Uterus (tissue), 4 donors: ENCODE results near the gene SERPINA5. TPM values are rescaled to one million over a fixed set of nuclear protein-coding genes. Genes with fewer than 3 reads are reported as not detected.

Source experiments
- DNase-seq, 2 donors: peaks; one replicate each; pipeline ENCODE4 v3.0.0-alpha.2; 2019 to 2020
- H3K27ac ChIP-seq, 2 donors: fragments of 200-600 bp; sonication (generic); 1 replicate in 1 of 2; 2 replicates in 1 of 2; pipeline ENCODE4 v1.5.1; 2016 to 2018
- H3K27me3 ChIP-seq, 2 donors: fragments of 200-600 bp; sonication (generic); one replicate each; pipeline ENCODE4 v1.5.1; 2018 to 2019; ENCODE audit warnings: control low read depth in 1 of 2
- H3K36me3 ChIP-seq, 2 donors: fragments of 200-600 bp; sonication (generic); one replicate each; pipeline ENCODE4 v1.5.1; 2019; ENCODE audit warnings: control low read depth in 1 of 2
- H3K4me1 ChIP-seq, 2 donors: fragments of 200-600 bp; sonication (generic); one replicate each; pipeline ENCODE4 v1.5.1; 2018 to 2019; ENCODE audit warnings: control low read depth in 1 of 2
- H3K4me3 ChIP-seq, 2 donors: fragments of 200-600 bp; sonication (generic); 1 replicate in 1 of 2; 2 replicates in 1 of 2; pipeline ENCODE4 v1.5.1; 2018 to 2019; ENCODE audit warnings: mild to moderate bottlenecking in 1 of 2
- H3K9me3 ChIP-seq, 2 donors: fragments of 200-600 bp; sonication (generic); one replicate each; pipeline ENCODE4 v1.5.1; 2019; ENCODE audit warnings: control low read depth in 1 of 2
- POLR2A ChIP-seq, 2 donors: fragments of 450-650 bp; IDR thresholded peaks; one replicate each; pipeline ENCODE4 v1.6.1; 2016; ENCODE audit warnings: antibody characterized with exemption in 2 of 2, mild to moderate bottlenecking in 1 of 2, moderate library complexity in 1 of 2
- intact Hi-C: fragments of 100-400 bp; cut with DNase I; formaldehyde crosslinking; loops from one replicate; pipeline ENCODE4 v1.15.1; 2023; ENCODE audit warnings: low total_unique reads
- total RNA-seq, 4 donors: library from RNA; depleted of rRNA in 3 of 4; stranded (reverse); fragments of >200 nt in 3 of 4; gene quantifications; one replicate each; pipeline versions ENCODE4 v1.1.0 to v1.2.4, GENCODE V29; 2014 to 2023
- TF ChIP-seq, protein P1 (sequence below), 4 experiments: fragments of 200-600 bp in 2 of 4; fragments of 450-650 bp in 2 of 4; sonication (generic) in 2 of 4; IDR thresholded peaks; one replicate each; pipeline ENCODE4 v1.5.1; 2016 to 2019; ENCODE audit warnings: antibody characterized with exemption in 4 of 4, mild to moderate bottlenecking in 2 of 4, moderate library complexity in 1 of 4
- donor health status: DM: yes; HTN: yes; CAD: no.

SERPINA5 gene
- total RNA-seq, 4 donors from 2014 or later = under 0.01 to 19.6 (median 3.2) TPM

DNA sequence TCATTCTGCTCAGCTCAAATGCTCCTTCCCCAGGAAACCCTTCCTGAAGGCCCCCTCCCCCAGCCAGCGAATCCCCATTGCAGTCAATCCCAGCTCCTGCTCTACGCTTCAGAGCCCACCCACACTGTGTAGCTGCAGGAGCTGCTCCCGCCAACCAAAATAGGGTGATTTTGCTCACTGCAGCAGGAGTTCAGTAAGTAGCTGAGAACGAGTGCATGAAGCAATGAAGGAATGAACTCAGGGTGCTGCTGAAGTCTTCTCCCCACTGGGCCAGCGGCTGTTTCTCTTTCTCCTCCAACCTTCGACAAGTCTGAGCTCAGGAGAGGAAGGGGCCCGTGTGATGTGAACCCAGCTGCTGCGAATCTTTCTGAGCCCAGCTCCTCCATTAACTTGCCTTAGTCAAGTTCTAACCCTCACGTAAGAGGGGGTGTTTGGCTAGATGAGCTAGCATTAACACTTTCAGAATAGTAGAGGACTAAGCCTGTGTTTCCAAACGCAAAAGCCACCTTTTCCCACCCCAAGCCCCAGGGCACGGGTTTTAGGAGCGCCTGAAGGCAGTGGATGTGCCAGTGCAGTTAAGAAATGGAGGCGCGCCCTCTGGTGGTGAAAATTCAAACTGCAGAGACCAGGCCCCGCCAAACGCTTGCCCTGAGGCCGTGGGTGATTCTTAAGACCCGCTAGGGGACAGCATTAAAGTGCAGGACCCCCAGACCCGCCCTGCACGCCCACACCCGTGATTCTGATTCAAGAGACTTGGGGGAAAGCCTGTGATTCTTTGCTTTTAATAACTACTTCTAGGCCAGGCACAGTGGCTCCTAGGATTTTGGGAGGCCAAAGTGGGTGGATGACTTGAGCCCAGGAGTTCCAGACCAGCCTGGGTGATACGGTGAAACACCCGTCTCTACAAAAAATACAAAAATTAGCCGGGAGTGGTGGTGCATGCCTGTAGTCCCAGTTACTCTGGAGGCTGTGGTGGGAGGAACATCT lies 31.9 kb upstream of the SERPINA5 start:
- no peaks in the 10 kb centered on the region for H3K9me3 ChIP-seq
- no peak for TF ChIP-seq POLR2A (IDR thresholded peaks at IDR 0.05)
- TF ChIP-seq, protein P1, sequence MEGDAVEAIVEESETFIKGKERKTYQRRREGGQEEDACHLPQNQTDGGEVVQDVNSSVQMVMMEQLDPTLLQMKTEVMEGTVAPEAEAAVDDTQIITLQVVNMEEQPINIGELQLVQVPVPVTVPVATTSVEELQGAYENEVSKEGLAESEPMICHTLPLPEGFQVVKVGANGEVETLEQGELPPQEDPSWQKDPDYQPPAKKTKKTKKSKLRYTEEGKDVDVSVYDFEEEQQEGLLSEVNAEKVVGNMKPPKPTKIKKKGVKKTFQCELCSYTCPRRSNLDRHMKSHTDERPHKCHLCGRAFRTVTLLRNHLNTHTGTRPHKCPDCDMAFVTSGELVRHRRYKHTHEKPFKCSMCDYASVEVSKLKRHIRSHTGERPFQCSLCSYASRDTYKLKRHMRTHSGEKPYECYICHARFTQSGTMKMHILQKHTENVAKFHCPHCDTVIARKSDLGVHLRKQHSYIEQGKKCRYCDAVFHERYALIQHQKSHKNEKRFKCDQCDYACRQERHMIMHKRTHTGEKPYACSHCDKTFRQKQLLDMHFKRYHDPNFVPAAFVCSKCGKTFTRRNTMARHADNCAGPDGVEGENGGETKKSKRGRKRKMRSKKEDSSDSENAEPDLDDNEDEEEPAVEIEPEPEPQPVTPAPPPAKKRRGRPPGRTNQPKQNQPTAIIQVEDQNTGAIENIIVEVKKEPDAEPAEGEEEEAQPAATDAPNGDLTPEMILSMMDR (IDR thresholded peaks at IDR 0.05) = peak; percentile 33 to 64 (median 51)
- no peaks in the 10 kb centered on the region for H3K27me3 ChIP-seq
- no peak overlapping the region for H3K4me3 ChIP-seq
- no peaks in the 10 kb centered on the region for H3K4me1 ChIP-seq
- no peak overlapping the region for H3K27ac ChIP-seq
- intact Hi-C loops = no loop called here
- H3K36me3 ChIP-seq = no peaks in the 10 kb centered on the region
- DNase-seq = peak in 1 of 2 donors; percentile 45

DNA sequence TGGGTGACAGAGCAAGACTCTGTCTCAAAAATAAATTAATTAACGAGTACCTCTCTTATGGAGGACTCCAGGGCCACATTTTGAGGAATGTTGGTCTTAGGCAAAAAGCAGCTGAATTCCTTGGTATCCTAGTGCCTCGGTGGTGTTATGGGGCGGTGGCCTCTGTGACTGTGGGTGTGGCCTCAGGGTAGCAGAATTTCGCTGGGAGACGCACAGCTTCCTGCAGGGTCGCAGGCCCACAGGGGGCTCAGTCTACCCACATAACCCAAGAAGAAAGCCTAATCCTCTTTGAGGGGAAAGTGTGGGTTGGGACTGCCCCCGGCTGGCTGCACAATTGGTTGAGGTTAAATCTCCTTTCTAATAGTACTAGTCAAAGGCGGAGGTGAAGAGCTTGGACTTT lies 31.2 kb upstream of the SERPINA5 start:
- intact Hi-C loops = no loop called here
- DNase-seq = no peak
- H3K36me3 ChIP-seq = no peaks in the 10 kb centered on the region

DNA sequence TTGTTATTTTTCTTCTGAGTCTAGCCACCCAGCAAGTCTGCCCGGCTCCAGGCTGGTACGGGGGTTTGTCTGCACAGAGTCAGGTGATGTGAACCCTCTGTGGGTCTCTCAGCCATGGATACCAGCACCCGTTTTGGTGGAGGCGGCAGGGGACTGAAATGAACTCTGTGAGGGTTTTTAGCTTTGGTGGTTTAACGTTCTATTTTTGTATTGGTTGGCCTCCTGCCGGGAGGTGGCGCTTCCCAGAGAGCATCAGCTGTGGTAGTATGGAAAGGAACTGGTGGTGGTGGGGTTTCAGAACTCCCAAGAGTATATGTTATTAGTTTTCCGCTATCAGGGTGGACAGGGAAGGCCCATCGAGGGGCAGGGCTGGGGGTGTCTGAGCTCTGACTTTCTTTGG lies 25.2 kb upstream of the SERPINA5 start:
- no peak overlapping the region for H3K27ac ChIP-seq
- no peaks in the 10 kb centered on the region for H3K27me3 ChIP-seq
- no peak overlapping the region for H3K4me3 ChIP-seq
- no peaks in the 10 kb centered on the region for H3K36me3 ChIP-seq
- H3K4me1 ChIP-seq = no peaks in the 10 kb centered on the region
- no peak for DNase-seq
- intact Hi-C loops = no loop called here
- TF ChIP-seq, protein P1 (IDR thresholded peaks at IDR 0.05) = no peak
- TF ChIP-seq POLR2A (IDR thresholded peaks at IDR 0.05) = no peak
- H3K9me3 ChIP-seq = no peaks in the 10 kb centered on the region

More for the DNA sequence above, 31.2 kb upstream of the SERPINA5 start:
- TF ChIP-seq, protein P1 (IDR thresholded peaks at IDR 0.05) = no peak
- no peak for TF ChIP-seq POLR2A (IDR thresholded peaks at IDR 0.05)
- Histone ChIP-seq H3K27ac (no peak overlapping the region), H3K9me3 (no peaks in the 10 kb centered on the region), H3K27me3 (no peaks in the 10 kb centered on the region), H3K4me1 (no peaks in the 10 kb centered on the region), H3K4me3 (no peak overlapping the region)

DNA sequence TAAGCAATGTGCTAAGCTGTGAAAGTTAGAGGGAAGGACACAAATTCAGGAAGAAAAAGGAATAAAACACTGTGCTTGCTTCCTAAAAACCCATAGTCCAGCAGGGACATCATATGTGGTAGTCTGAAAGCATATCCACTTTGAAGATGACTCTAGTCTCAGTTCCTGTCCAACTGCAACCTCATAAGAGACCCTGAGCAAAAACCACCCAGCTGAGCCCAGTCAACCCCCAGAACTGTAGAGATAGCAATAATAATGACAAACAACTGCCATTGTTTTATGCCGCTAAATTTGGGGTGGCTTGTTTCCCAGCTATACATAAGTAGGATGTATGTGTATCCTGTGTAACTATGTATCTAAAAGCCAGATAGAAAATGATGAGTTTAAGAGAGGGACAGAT lies 23.9 kb upstream of the SERPINA5 start:
- Histone ChIP-seq H3K36me3 (no peaks in the 10 kb centered on the region), H3K27ac (no peak overlapping the region), H3K27me3 (no peaks in the 10 kb centered on the region), H3K4me3 (no peak overlapping the region), H3K9me3 (no peaks in the 10 kb centered on the region), H3K4me1 (no peaks in the 10 kb centered on the region)
- intact Hi-C loops = no loop called here
- TF ChIP-seq POLR2A (IDR thresholded peaks at IDR 0.05) = no peak
- TF ChIP-seq, protein P1 (IDR thresholded peaks at IDR 0.05) = no peak
- DNase-seq = no peak

DNA sequence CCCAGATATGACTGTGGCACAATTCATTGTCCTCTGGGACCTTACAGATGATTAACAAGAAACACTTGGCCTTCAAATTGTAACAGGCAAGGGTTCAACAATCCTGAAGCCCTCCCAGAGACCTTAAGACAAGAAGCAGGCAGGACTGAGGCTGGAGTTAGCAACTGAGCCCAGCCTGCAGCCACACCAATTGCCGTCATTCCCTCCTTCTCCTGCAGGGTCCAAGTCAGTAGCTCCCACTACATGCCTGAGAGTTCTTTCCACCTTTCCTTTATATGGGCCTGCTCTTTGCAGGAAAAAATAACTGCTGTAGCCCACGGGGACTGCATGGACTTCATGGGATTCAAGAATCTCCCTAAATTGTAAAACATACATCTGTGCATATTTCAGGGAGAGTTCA lies 22.4 kb upstream of the SERPINA5 start:
- Histone ChIP-seq H3K27ac (no peak overlapping the region), H3K4me1 (no peaks in the 10 kb centered on the region), H3K27me3 (no peaks in the 10 kb centered on the region), H3K4me3 (no peak overlapping the region), H3K9me3 (no peaks in the 10 kb centered on the region), H3K36me3 (no peaks in the 10 kb centered on the region)
- intact Hi-C loops = no loop called here
- DNase-seq = no peak
- TF ChIP-seq, protein P1 (IDR thresholded peaks at IDR 0.05) = no peak
- no peak for TF ChIP-seq POLR2A (IDR thresholded peaks at IDR 0.05)
